ENCODE measurements around the gene TLR10. TPM values are rescaled to one million over a fixed set of nuclear protein-coding genes. Genes with fewer than 3 reads are reported as not detected.
"Not testable (repeated sequence)": the region's sequence is repeated elsewhere in the genome, so short reads cannot be mapped to it uniquely, and the experiment has no call there.

TLR10 gene
- total RNA-seq, 2 experiments from 2014 or later: not detected

DNA sequence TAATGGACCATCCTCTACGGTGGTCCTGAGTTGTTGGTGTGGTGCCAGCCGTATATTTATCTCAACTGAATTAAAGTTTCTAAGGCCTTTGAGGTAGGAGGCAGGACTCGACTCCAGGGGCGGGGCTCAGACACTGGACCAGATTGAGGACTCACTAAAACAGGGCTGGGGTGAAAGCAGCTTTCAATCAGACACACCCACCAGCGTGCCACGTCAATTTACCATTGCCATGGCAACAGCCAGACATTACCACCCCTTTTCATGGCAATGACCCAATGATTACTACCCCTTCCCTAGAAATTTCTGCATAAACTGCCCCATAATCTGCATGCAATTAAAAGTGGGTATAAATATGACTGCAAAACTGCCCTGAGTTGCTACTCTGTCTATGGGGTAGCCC lies 28.5 kb upstream of the TLR10 start:
- Histone ChIP-seq H3K36me3 (ENCODE audit: insufficient read depth, low read length) (no peaks in the 10 kb centered on the region), H3K27ac (ENCODE audit: low read depth in 1 of 2, low read length in 2 of 2) (no peak overlapping the region), H3K27me3 (ENCODE audit: control insufficient read depth in 1 of 2, insufficient read depth in 2 of 2, low read length in 2 of 2) (no peaks in the 10 kb centered on the region), H3K9me3 (ENCODE audit: control insufficient read depth in 1 of 2, insufficient read depth in 1 of 2, low read length in 2 of 2) (peaks cover 6 to 8% of the 10 kb centered on the region in 2 experiments), H3K4me1 (ENCODE audit: insufficient read depth, low read length) (peaks cover under 1% of the 10 kb centered on the region), H3K4me3 (ENCODE audit: low read length) (no peak overlapping the region)
- DNase-seq: no peak
- ATAC-seq (ENCODE audit: poor library complexity): no peak
- H3K27ac Mint-ChIP-seq: no peak overlapping the region
- no peaks in the 10 kb centered on the region for H3K27me3 Mint-ChIP-seq
- H3K4me1 Mint-ChIP-seq (ENCODE audit: low read depth): no peaks in the 10 kb centered on the region
- H3K36me3 Mint-ChIP-seq (ENCODE audit: low read depth): no peaks in the 10 kb centered on the region
- TF ChIP-seq CTCF (IDR thresholded peaks at IDR 0.05): no peak
- H3K9me3 Mint-ChIP-seq: peaks cover 5% of the 10 kb centered on the region
- POLR2A ChIA-PET: no interaction called here
- intact Hi-C loops (cut with DNase I, micrococcal nuclease): no loop called here
- CTCF ChIA-PET: no interaction called here
- no peak overlapping the region for H3K4me3 Mint-ChIP-seq

- H3K36me3 ChIP-seq (ENCODE audit: insufficient read depth, low read length); CTCF ChIA-PET; H3K4me3 ChIP-seq (ENCODE audit: low read length); H3K27me3 ChIP-seq (ENCODE audit: control insufficient read depth in 1 of 2, insufficient read depth in 2 of 2, low read length in 2 of 2); H3K27ac ChIP-seq (ENCODE audit: low read depth in 1 of 2, low read length in 2 of 2); H3K4me3 Mint-ChIP-seq; H3K27me3 Mint-ChIP-seq; DNase-seq; H3K9me3 Mint-ChIP-seq; intact Hi-C loops (cut with DNase I, micrococcal nuclease); ATAC-seq (ENCODE audit: poor library complexity); POLR2A ChIA-PET; H3K27ac Mint-ChIP-seq; H3K9me3 ChIP-seq (ENCODE audit: control insufficient read depth in 1 of 2, insufficient read depth in 1 of 2, low read length in 2 of 2): not testable (repeated sequence)
- H3K4me1 ChIP-seq (ENCODE audit: insufficient read depth, low read length): peaks cover 21% of the 10 kb centered on the region
- Mint-ChIP-seq H3K4me1 (ENCODE audit: low read depth) (peaks cover 37% of the 10 kb centered on the region), H3K36me3 (ENCODE audit: low read depth) (peaks cover 30% of the 10 kb centered on the region)
These were observed 24.7 kb upstream of the TLR10 start for GRCh38 chr4:38807462-38807861.

DNA sequence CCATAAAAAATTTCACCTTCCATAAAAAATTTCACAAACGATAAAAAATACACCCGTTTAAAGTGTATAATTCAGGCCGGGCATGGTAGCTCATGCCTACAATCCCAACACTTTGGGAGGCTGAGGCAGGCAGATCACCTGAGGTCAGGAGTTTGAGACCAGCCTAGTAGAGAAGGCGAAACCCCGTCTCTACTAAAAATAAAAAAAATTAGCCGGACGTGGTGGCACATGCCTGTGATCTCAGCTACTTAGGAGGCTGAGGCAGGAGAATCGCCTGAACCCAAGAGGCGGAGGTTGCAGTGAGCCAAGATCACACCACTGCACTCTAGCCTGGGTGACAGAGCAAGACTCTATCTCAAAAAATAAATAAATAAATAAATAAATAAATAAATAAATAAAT lies 23.5 kb upstream of the TLR10 start:
- Mint-ChIP-seq H3K27ac (peak overlapping the region; percentile 88), H3K36me3 (ENCODE audit: low read depth) (peaks cover 42% of the 10 kb centered on the region), H3K4me1 (ENCODE audit: low read depth) (peaks cover 41% of the 10 kb centered on the region)
- Histone ChIP-seq H3K4me1 (ENCODE audit: insufficient read depth, low read length) (peaks cover 27% of the 10 kb centered on the region), H3K9me3 (ENCODE audit: control insufficient read depth in 1 of 2, insufficient read depth in 1 of 2, low read length in 2 of 2) (peaks cover 18% of the 10 kb centered on the region in 2 experiments), H3K36me3 (ENCODE audit: insufficient read depth, low read length) (peaks cover 18% of the 10 kb centered on the region)
- H3K4me3 ChIP-seq (ENCODE audit: low read length); intact Hi-C loops (cut with DNase I, micrococcal nuclease); DNase-seq; H3K27me3 ChIP-seq (ENCODE audit: control insufficient read depth in 1 of 2, insufficient read depth in 2 of 2, low read length in 2 of 2); H3K4me3 Mint-ChIP-seq; H3K9me3 Mint-ChIP-seq; H3K27ac ChIP-seq (ENCODE audit: low read depth in 1 of 2, low read length in 2 of 2); H3K27me3 Mint-ChIP-seq; ATAC-seq (ENCODE audit: poor library complexity): not testable (repeated sequence)
- ChIA-PET POLR2A (interaction anchor here (3.1 to 3.4 kb wide), 2 partner anchors 25 to 50 kb away, joined by 17 to 19 read pairs; partner anchors contain the start of genes TLR10 and TLR6), CTCF (interaction anchor here (0.6 kb wide), 1 partner anchor 223 kb away, joined by 3 read pairs; no protein-coding TSS in a partner anchor)

DNA sequence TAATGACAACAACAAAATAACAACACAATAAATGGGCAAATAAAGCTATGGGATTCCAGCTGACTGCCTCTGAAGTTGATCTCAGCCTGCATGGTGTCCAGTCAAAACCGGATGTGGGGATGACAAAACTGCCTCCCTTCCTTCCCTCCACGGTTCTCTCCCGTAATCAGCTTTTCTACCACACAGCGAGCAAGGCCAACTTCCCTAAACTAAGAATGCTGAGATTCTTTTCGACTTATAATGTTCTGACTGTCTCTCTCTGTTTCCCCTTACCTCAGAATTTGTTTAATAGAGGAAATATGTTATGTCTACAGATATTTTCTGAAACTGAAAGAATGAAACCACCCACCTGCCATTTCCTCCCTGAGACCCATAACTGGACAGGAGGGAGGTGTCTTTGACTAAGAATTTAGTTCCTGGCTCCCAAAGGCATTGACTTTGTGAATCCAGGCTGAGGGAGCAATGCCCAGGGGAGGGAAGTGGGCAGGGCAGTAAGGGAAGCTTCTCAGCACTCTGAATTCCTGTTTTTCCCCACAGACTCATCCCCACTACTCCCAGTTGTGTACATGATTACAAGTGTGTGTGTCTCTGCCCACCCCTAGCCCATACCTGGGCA lies 22.8 kb upstream of the TLR10 start:
- Mint-ChIP-seq H3K27me3 (no peaks in the 10 kb centered on the region), H3K36me3 (ENCODE audit: low read depth) (peaks cover 48% of the 10 kb centered on the region), H3K4me3 (peak overlapping the region; percentile 86), H3K4me1 (ENCODE audit: low read depth) (peaks cover 41% of the 10 kb centered on the region), H3K9me3 (peaks cover 9% of the 10 kb centered on the region), H3K27ac (peak overlapping the region; percentile 88)
- no peak for TF ChIP-seq CTCF (IDR thresholded peaks at IDR 0.05)
- H3K9me3 ChIP-seq (ENCODE audit: control insufficient read depth in 1 of 2, insufficient read depth in 1 of 2, low read length in 2 of 2): peaks cover 19 to 24% of the 10 kb centered on the region in 2 experiments
- peaks cover 24% of the 10 kb centered on the region for H3K36me3 ChIP-seq (ENCODE audit: insufficient read depth, low read length)
- peak overlapping the region; percentile 55 for H3K4me3 ChIP-seq (ENCODE audit: low read length)
- DNase-seq (peak in 4 of 14 experiments; percentile 33 to 59 (median 56)), ATAC-seq (ENCODE audit: poor library complexity) (no peak)
- peaks cover 27% of the 10 kb centered on the region for H3K4me1 ChIP-seq (ENCODE audit: insufficient read depth, low read length)
- peak overlapping the region; percentile 42 to 54 for H3K27ac ChIP-seq (ENCODE audit: low read depth in 1 of 2, low read length in 2 of 2)
- no peaks in the 10 kb centered on the region for H3K27me3 ChIP-seq (ENCODE audit: control insufficient read depth in 1 of 2, insufficient read depth in 2 of 2, low read length in 2 of 2)
- ChIA-PET CTCF (interaction anchor here (0.6 to 3.0 kb wide), 3 partner anchors 23 to 224 kb away, joined by 3 to 18 read pairs (median 3); partner anchors contain the start of gene TLR10), POLR2A (interaction anchor here (1.6 to 3.4 kb wide), 3 partner anchors 24 to 54 kb away, joined by 5 to 19 read pairs (median 17); partner anchors contain the start of genes TLR10 and TLR6)
- intact Hi-C loops (cut with DNase I, micrococcal nuclease): loop anchor here in 1 of 2 experiments (2.0 kb wide), 1 partner anchor 51 kb away; the partner anchor contains the start of gene TLR6

Data from CD4-positive, alpha-beta T cell (primary cell).